Lower lobe of right lung (tissue), 2 donors: ENCODE data around the gene EEPD1. TPM values are rescaled to one million over a fixed set of nuclear protein-coding genes. Genes with fewer than 3 reads are reported as not detected.
"Not testable (repeated sequence)": the region's sequence is repeated elsewhere in the genome, so short reads cannot be mapped to it uniquely, and the experiment has no call there.

Source experiments
- ATAC-seq, 2 donors: fragments of 200-7000 bp; cut with Tn5 transposase; one replicate each; pipeline ENCODE4 v1.9.1; 2020 to 2022; ENCODE audit warnings: mild to moderate bottlenecking in 2 of 2, moderate library complexity in 2 of 2
- DNase-seq: peaks from one replicate; pipeline ENCODE4 v3.0.0-alpha.2; 2020
- H3K27ac ChIP-seq: fragments of 200-600 bp; one replicate; pipeline ENCODE4 v1.8.0; 2022
- H3K27me3 ChIP-seq: fragments of 200-600 bp; one replicate; pipeline ENCODE4 v1.8.0; 2022; ENCODE audit warnings: low read depth
- H3K36me3 ChIP-seq: fragments of 200-600 bp; one replicate; pipeline ENCODE4 v1.8.0; 2022; ENCODE audit warnings: mild to moderate bottlenecking
- H3K4me1 ChIP-seq: fragments of 200-600 bp; one replicate; pipeline ENCODE4 v1.8.0; 2022
- H3K4me3 ChIP-seq: fragments of 200-600 bp; one replicate; pipeline ENCODE4 v1.8.0; 2022; ENCODE audit warnings: mild to moderate bottlenecking
- H3K9me3 ChIP-seq: fragments of 200-600 bp; one replicate; pipeline ENCODE4 v1.8.0; 2022
- intact Hi-C: fragments of 100-400 bp; cut with DNase I; formaldehyde crosslinking; loops from one replicate; pipeline ENCODE4 v1.11.0; 2022
- total RNA-seq: library from RNA; stranded (reverse); fragmentation: NEBNext Ultra II Directional; extraction: Animal tissue kit (Norgen Biotek cat#: 25700); gene quantifications from one replicate; pipeline ENCODE4 v1.2.1, GENCODE V29; 2021
- TF ChIP-seq, protein P1 (sequence below): fragments of 200-600 bp; IDR thresholded peaks from one replicate; pipeline ENCODE4 v1.8.0; 2022; ENCODE audit warnings: antibody characterized with exemption, mild to moderate bottlenecking
- donor health status: DM: no; HTN: yes; CAD: no; lungs with severe emphysema.

The EEPD1 gene
- total RNA-seq, 1 donor from 2014 or later: 7.9 TPM

DNA sequence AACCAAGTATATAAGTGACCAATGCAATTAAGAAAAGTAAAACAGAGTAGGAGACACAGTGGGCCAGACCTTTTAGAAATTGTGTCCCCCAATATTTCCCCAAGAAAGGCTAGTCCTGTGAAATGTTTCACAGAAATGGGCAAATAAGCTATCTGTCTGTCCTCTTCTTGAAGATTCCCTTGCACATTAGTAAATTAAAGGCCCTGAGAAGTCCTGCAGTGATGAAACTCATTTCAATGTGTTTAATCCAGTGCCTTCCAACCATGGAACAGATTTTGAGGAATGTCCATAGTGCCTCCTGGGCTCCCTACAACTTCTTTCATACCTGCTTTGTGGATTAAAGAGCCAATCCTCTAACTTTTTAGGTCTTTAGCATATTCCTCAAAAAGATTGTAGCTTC, 11.2 kb upstream of the EEPD1 start:
- H3K9me3 ChIP-seq: no peaks in the 10 kb centered on the region
- ATAC-seq: no peak
- no peak overlapping the region for H3K27ac ChIP-seq
- no peak for DNase-seq
- no peaks in the 10 kb centered on the region for H3K27me3 ChIP-seq
- H3K4me3 ChIP-seq: no peak overlapping the region
- intact Hi-C loops: no loop called here
- no peaks in the 10 kb centered on the region for H3K4me1 ChIP-seq
- no peaks in the 10 kb centered on the region for H3K36me3 ChIP-seq
- TF ChIP-seq, protein P1, sequence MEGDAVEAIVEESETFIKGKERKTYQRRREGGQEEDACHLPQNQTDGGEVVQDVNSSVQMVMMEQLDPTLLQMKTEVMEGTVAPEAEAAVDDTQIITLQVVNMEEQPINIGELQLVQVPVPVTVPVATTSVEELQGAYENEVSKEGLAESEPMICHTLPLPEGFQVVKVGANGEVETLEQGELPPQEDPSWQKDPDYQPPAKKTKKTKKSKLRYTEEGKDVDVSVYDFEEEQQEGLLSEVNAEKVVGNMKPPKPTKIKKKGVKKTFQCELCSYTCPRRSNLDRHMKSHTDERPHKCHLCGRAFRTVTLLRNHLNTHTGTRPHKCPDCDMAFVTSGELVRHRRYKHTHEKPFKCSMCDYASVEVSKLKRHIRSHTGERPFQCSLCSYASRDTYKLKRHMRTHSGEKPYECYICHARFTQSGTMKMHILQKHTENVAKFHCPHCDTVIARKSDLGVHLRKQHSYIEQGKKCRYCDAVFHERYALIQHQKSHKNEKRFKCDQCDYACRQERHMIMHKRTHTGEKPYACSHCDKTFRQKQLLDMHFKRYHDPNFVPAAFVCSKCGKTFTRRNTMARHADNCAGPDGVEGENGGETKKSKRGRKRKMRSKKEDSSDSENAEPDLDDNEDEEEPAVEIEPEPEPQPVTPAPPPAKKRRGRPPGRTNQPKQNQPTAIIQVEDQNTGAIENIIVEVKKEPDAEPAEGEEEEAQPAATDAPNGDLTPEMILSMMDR: no peak

DNA sequence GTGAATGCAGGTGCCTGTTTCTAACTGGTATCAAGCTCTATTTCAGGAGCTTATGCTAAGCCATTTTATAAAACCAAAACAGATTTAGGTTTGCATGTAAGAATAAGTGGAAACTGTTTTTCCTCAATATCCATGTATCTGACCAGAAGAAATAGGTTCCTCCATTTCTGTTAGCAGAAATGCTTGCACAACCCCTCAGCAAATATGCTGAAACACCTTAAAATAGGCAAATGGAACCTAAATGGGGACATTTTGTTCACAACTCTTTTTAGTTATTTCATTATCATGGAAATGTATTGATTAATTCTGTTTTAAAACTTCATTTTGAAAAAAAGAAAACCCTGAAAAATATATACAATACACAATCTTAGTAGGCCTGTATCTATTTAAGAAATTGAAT, 8.9 kb upstream of the EEPD1 start:
- H3K4me1 ChIP-seq: no peaks in the 10 kb centered on the region
- H3K36me3 ChIP-seq: no peaks in the 10 kb centered on the region
- no peaks in the 10 kb centered on the region for H3K27me3 ChIP-seq
- H3K27ac ChIP-seq: no peak overlapping the region
- DNase-seq: no peak
- intact Hi-C loops: no loop called here
- no peak overlapping the region for H3K4me3 ChIP-seq
- TF ChIP-seq, protein P1: no peak
- no peaks in the 10 kb centered on the region for H3K9me3 ChIP-seq
- ATAC-seq: no peak

DNA sequence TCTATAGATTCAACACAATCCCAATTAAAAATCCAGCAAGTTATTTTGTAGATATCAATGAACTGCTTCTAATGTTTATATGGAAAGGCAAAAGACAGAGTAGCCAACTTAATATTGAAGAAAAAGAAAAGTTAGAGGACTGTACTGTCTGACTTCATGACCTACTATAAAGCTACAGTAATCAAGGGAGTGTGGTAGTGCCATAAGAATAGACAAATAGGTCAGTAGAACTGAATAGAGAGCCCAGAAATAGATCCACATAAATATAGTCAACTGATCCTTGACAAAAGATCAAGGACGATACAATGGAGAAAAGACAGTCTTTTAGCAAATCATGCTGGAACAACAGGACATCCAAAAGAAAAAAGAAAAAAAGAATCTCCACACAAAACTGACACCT, 7.4 kb upstream of the EEPD1 start:
- H3K4me3 ChIP-seq: no peak overlapping the region
- no peaks in the 10 kb centered on the region for H3K36me3 ChIP-seq
- DNase-seq (no peak), ATAC-seq (no peak)
- H3K27me3 ChIP-seq: no peaks in the 10 kb centered on the region
- H3K4me1 ChIP-seq: no peaks in the 10 kb centered on the region
- intact Hi-C loops: no loop called here
- H3K27ac ChIP-seq: no peak overlapping the region
- no peaks in the 10 kb centered on the region for H3K9me3 ChIP-seq
- TF ChIP-seq, protein P1: no peak

DNA sequence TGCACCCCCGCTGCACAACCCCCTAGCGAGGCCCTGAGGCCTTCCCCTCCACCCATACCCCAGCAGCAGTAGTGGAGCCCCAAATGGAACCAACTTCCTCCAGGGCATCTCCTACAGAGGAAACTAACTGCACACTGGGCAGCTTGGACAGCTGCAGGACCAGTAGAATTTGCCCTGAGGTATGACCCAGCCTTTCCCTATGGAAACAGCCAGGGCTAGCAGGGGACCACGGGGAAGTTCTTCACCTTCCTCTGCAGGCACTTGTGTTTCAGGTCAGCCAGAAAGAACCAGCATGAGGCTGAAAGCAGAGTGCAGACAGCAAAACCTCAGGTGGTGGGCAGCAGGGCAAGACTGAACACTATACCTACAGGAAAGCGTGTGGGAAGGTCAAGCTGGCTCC, 5.7 kb upstream of the EEPD1 start:
- Histone ChIP-seq H3K4me1 (no peaks in the 10 kb centered on the region), H3K4me3 (no peak overlapping the region), H3K36me3 (no peaks in the 10 kb centered on the region), H3K9me3 (no peaks in the 10 kb centered on the region), H3K27ac (no peak overlapping the region), H3K27me3 (no peaks in the 10 kb centered on the region)
- DNase-seq (no peak), ATAC-seq (no peak)
- intact Hi-C loops: no loop called here
- TF ChIP-seq, protein P1: no peak

DNA sequence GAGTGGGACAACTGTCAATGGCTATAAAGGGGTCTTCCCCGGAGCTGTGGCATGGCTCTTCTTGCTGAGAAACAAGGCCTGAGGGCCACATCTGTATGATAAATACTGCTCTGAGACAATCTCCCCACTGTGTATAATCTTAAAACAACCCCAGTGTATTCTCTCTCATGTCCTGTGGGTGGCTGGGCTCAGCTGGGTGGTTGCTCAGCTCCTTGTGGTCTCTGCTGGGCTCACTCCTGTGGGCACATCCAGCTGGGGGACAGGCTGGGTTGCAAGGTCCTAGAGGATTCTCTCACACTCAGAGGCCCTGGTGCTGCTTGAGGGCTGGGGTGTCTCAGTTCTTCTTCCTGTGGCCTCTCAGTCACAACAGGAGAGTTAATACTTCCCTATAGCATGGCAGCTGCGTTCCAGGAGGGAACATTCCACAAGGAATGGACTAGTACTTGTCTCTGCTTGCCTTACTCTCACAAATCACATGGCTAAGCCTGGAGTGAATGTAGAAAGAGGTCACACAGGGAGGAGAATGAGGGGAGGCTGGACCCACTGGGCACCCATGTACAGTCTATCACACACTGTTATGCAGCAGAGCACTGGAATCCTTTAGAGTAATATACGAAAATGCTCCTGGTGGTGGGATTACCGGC, 4.5 kb upstream of the EEPD1 start:
- no peaks in the 10 kb centered on the region for H3K36me3 ChIP-seq
- ATAC-seq: no peak
- intact Hi-C loops: no loop called here

DNA sequence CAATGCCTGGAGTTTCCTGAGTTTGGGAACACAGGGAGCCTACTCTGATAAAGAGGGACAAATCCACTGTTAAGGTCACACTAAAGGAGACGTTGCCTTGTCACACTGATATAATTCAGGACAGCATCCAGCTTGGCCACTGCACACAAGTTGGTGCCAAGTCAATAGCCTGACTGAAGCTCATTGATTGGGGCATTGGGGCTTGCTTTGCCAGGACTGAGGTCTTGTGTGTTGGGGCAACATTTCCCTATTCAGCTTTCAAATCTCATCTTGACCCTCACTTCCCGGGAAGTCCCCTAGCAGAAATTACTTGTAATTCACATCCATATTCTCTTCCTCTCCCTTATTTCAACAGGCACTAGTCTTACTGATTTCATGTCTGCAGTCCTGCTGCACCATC, 3.8 kb upstream of the EEPD1 start:
- H3K4me1 ChIP-seq, DNase-seq, H3K4me3 ChIP-seq, intact Hi-C loops, H3K36me3 ChIP-seq, H3K9me3 ChIP-seq, H3K27ac ChIP-seq, ATAC-seq, H3K27me3 ChIP-seq: not testable (repeated sequence)

More for the DNA sequence above, 4.5 kb upstream of the EEPD1 start:
- Histone ChIP-seq H3K4me3 (no peak overlapping the region), H3K9me3 (no peaks in the 10 kb centered on the region), H3K27me3 (no peaks in the 10 kb centered on the region), H3K27ac (no peak overlapping the region), H3K4me1 (peaks cover 1% of the 10 kb centered on the region)
- no peak for DNase-seq
- TF ChIP-seq, protein P1: no peak
